A549 (cell line): ENCODE results near the gene AFAP1. TPM values are rescaled to one million over a fixed set of nuclear protein-coding genes. Genes with fewer than 3 reads are reported as not detected.

Source experiments
- ATAC-seq, 2 experiments: fragments of 200-7000 bp in 1 of 2; fragments of >200 bp in 1 of 2; cut with Nextera tagmentation in 1 of 2; cut with Tn5 transposase in 1 of 2; 3 replicates each; pipeline versions ENCODE4 v1.8.0 to v1.9.1; 2018 to 2020; ENCODE audit warnings: mild to moderate bottlenecking in 1 of 2, moderate library complexity in 1 of 2
- CTCF ChIA-PET: fragments of 300-600 bp; sonication (Branson Sonifier 250); formaldehyde crosslinking; extraction: SDS; loops from one replicate; lab custom pipeline; 2021; ENCODE audit warnings: antibody characterized with exemption, inconsistent platforms; lab: Yijun Ruan, JAX
- POLR2A ChIA-PET: fragments of 350-600 bp; formaldehyde crosslinking; extraction: SDS; loops from one replicate; lab custom pipeline; 2021; ENCODE audit warnings: antibody characterized with exemption, inconsistent platforms; lab: Yijun Ruan, JAX
- DNase-seq, 2 experiments: peaks; one replicate each; pipeline versions ENCODE4 v3.0.0 to v3.0.0-alpha.2; 2011 to 2016; ENCODE audit warnings: low read depth in 1 of 2, low spot score in 1 of 2
- FAIRE-seq: peaks from 2 replicates; lab custom pipeline; 2011; peaks lifted over from hg19 to GRCh38; lab: Jason Lieb, UNC
- H3K27ac ChIP-seq, 2 experiments: fragments of >200 bp; sonication (Bioruptor Twin); formaldehyde crosslinking; 3 replicates each; pipeline ENCODE4 v1.5.1; 2016 to 2017
- H3K4me1 ChIP-seq: fragments of >200 bp; sonication (Bioruptor Twin); formaldehyde crosslinking; 3 replicates; pipeline ENCODE4 v1.6.1; 2016
- H3K4me2 ChIP-seq: fragments of >200 bp; sonication (Bioruptor Twin); formaldehyde crosslinking; 3 replicates; pipeline ENCODE4 v1.6.1; 2016
- H3K4me3 ChIP-seq: fragments of >200 bp; sonication (Bioruptor Twin); formaldehyde crosslinking; 3 replicates; pipeline ENCODE4 v1.5.1; 2016
- H3K9me3 ChIP-seq: fragments of >200 bp; sonication (Bioruptor Twin); formaldehyde crosslinking; 3 replicates; pipeline ENCODE4 v1.6.1; 2016
- ATOH8 ChIP-seq: fragments of 250-450 bp; sonication (Bioruptor Pico); IDR thresholded peaks from 2 replicates; pipeline ENCODE4 v1.5.0; 2020; ENCODE audit warnings: low read depth, mild to moderate bottlenecking, moderate library complexity
- BCL3 ChIP-seq: fragments of >200 bp; sonication (Bioruptor Twin); formaldehyde crosslinking; IDR thresholded peaks from 3 replicates; pipeline ENCODE4 v1.6.1; 2016
- CBX2 ChIP-seq: fragments of 200-600 bp; sonication (generic); IDR thresholded peaks from 2 replicates; pipeline ENCODE4 v1.6.1; 2016; ENCODE audit warnings: low read depth, mild to moderate bottlenecking, borderline replicate concordance
- CBX8 ChIP-seq: fragments of 200-600 bp; sonication (generic); IDR thresholded peaks from 2 replicates; pipeline ENCODE4 v1.6.1; 2016
- CHD4 ChIP-seq: fragments of 200-600 bp; sonication (generic); IDR thresholded peaks from 2 replicates; pipeline ENCODE4 v1.6.1; 2016; ENCODE audit warnings: antibody characterized with exemption, mild to moderate bottlenecking, borderline replicate concordance
- EHMT2 ChIP-seq: fragments of 200-600 bp; sonication (generic); IDR thresholded peaks from 2 replicates; pipeline ENCODE4 v1.6.1; 2016; ENCODE audit warnings: antibody characterized with exemption, low read depth, mild to moderate bottlenecking, moderate library complexity
- EP300 ChIP-seq, 2 experiments: fragments of >200 bp; sonication (Bioruptor Twin); formaldehyde crosslinking; IDR thresholded peaks; 2 replicates in 1 of 2; 3 replicates in 1 of 2; pipeline ENCODE4 v1.6.1; 2016 to 2017
- ESRRA ChIP-seq: fragments of 150-350 bp; IDR thresholded peaks from 2 replicates; pipeline ENCODE4 v1.6.1; 2014; ENCODE audit warnings: mild to moderate bottlenecking, low read length, borderline replicate concordance
- FOSL2 ChIP-seq, 2 experiments: fragments of 450-650 bp in 1 of 2; fragments of >200 bp in 1 of 2; sonication (Bioruptor Twin) in 1 of 2; formaldehyde crosslinking; IDR thresholded peaks; 2 replicates each; pipeline versions ENCODE4 v1.5.0 to v1.6.1; 2016 to 2020; ENCODE audit warnings: mild to moderate bottlenecking in 1 of 2, moderate library complexity in 1 of 2
- GATA3 ChIP-seq: IDR thresholded peaks from 2 replicates; pipeline ENCODE4 v1.6.1; 2012; ENCODE audit warnings: borderline replicate concordance
- HDAC2 ChIP-seq: fragments of 200-600 bp; sonication (generic); IDR thresholded peaks from 2 replicates; pipeline ENCODE4 v1.6.1; 2016
- HES2 ChIP-seq: fragments of >200 bp; sonication (Bioruptor Twin); formaldehyde crosslinking; IDR thresholded peaks from 2 replicates; pipeline ENCODE4 v1.6.1; 2016
- HOXA7 ChIP-seq: fragments of 250-450 bp; sonication (Bioruptor Pico); IDR thresholded peaks from 2 replicates; pipeline ENCODE4 v1.5.0; 2020; ENCODE audit warnings: mild to moderate bottlenecking, moderate library complexity
- HOXB13 ChIP-seq: fragments of 250-450 bp; sonication (Bioruptor Pico); IDR thresholded peaks from 2 replicates; pipeline ENCODE4 v1.5.0; 2020; ENCODE audit warnings: low read depth, mild to moderate bottlenecking, moderate library complexity
- PHF8 ChIP-seq: fragments of 200-600 bp; sonication (generic); IDR thresholded peaks from 2 replicates; pipeline ENCODE4 v1.6.1; 2016; ENCODE audit warnings: low read depth, mild to moderate bottlenecking, antibody characterized with exemption, moderate library complexity, borderline replicate concordance
- POLR2A ChIP-seq: IDR thresholded peaks from 2 replicates; pipeline ENCODE4 v1.6.1; 2012; ENCODE audit warnings: mild to moderate bottlenecking, low read length
- POLR2AphosphoS2 ChIP-seq: conservative IDR thresholded peaks from 2 replicates; pipeline ENCODE4 v1.6.1; 2012; ENCODE audit warnings: low read length, improper control_type of control experiment, inconsistent platforms
- RCOR1 ChIP-seq: fragments of 150-350 bp; IDR thresholded peaks from 2 replicates; pipeline ENCODE4 v1.6.1; 2014; ENCODE audit warnings: antibody characterized with exemption, low read length, low read depth
- RNF2 ChIP-seq: fragments of 200-600 bp; sonication (generic); IDR thresholded peaks from 2 replicates; pipeline ENCODE4 v1.6.1; 2016; ENCODE audit warnings: low read depth, mild to moderate bottlenecking, antibody characterized with exemption, moderate library complexity, borderline replicate concordance
- ZFP36 ChIP-seq: fragments of 450-650 bp; IDR thresholded peaks from 2 replicates; pipeline ENCODE4 v1.6.1; 2014; ENCODE audit warnings: borderline replicate concordance; ENCODE audit not compliant: partially characterized antibody
- ZNF302 ChIP-seq: fragments of 250-450 bp; sonication (Bioruptor Pico); IDR thresholded peaks from 2 replicates; pipeline ENCODE4 v1.9.0; 2021; ENCODE audit warnings: inconsistent platforms, mild to moderate bottlenecking, moderate library complexity
- WGBS: methylation state at CpG from one replicate; pipeline ENCODE4 v1.1.6; 2017; ENCODE audit errors: missing lambda C conversion rate; 5-methylcytosine and 5-hydroxymethylcytosine counted together
- polyA plus RNA-seq, 4 experiments: library from polyadenylated mRNA; depleted of rRNA in 3 of 4; stranded (reverse); fragments of >200 nt; fragmentation: RNase III in 1 of 4; extraction: RNeasy Plus Mini Kit Qiagen cat#74134 plus additional on column Dnase treatment in 1 of 4; gene quantifications; 2 replicates in 3 of 4; 3 replicates in 1 of 4; pipeline ENCODE4 v1.2.3, GENCODE V29; 2011 to 2017

AFAP1 gene
- polyA plus RNA-seq, 2 of the 4 experiments (the other 2 are of a cell fraction) = 25.4 to 29.6 TPM

DNA sequence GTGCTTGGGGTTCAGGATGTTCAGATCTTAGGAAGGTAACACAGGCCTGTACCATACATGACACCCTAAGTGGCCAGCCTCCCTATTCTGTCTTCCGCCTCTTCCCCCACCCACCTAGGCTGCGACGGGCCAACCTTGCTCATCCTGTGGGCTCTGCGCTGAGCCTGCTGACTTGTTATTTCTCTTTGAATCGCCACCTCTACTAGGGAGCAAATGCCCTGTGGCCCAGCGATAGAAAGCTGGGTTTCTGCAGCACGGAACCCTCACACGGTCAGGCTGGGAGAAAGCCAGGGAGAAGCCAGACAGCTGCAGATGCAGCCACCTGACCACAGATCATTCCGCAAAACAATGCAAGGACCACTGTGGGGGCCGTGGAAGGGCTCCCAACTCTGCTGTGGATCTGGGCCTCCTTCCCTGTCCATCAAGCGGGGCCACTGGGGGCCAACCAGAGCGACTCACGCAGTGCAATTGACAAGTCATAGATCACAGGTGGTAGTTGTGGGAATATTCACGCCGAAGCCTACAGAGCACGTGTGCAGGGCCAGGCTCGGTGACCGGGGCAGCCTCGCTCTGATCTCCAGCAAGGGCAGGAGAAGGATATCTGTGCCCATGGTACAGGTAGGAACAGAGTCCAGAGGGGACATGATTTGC lies 227.5 kb downstream of the AFAP1 start:
- no peak for DNase-seq
- ATAC-seq = no peak
- WGBS = 94% methylated on average over 9 of the region's 19 CpGs
- TF ChIP-seq EHMT2 = no peak
- no peak for TF ChIP-seq GATA3
- TF ChIP-seq PHF8 = no peak
- TF ChIP-seq EP300 (IDR thresholded peaks at IDR 0.05) = no peak
- Histone ChIP-seq H3K4me2 (no peak overlapping the region), H3K27ac (no peak overlapping the region), H3K9me3 (no peaks in the 10 kb centered on the region), H3K4me3 (no peak overlapping the region), H3K4me1 (no peaks in the 10 kb centered on the region)
- ChIA-PET CTCF (interaction anchor here (1.4 kb wide), 1 partner anchor 8 kb away, joined by 3 read pairs; no protein-coding TSS in a partner anchor), POLR2A (no interaction called here)
- FAIRE-seq = no peak

DNA sequence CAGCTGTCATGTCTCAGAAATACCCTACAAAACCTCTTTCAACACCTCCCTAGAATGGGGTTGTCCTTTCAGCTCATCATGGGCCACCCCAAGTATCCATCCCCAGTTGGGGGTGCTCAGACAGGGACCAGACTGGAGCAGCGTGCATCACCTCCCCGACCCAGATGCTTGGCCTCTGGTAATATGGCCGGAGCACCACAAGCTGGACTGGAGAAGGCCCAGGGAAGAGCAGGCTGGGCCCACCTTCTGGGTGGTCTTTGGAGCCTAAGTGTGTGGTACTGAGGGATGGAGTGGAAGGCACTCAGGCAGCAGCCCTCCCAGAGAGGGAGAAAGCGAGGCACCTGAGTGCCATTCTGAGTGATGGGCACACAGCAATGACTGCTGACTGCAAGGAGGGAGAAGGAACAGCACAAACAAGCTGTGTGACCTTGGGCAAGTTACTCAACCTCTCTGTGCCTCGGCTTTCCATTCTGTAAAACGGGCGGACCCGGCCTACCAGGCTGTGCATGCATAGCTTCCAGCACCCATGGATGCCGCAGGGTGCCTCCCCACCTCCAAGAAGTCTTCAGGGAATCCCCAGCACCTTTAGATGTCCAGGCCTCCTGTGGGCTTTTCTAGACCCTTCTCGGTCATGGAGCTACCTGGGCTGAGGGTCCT lies 228.2 kb downstream of the AFAP1 start:
- DNase-seq = no peak
- no peaks in the 10 kb centered on the region for H3K9me3 ChIP-seq
- H3K4me2 ChIP-seq = no peak overlapping the region
- FAIRE-seq = no peak
- ATAC-seq = no peak
- TF ChIP-seq POLR2AphosphoS2 (no peak), HOXA7 (CRISPR knock-in tag) (no peak), ESRRA (no peak), CBX2 (no peak), FOSL2 (IDR thresholded peaks at IDR 0.05) (no peak), FOSL2 (CRISPR knock-in tag; IDR thresholded peaks at IDR 0.05) (no peak), CHD4 (no peak), ZNF302 (CRISPR knock-in tag) (no peak), ATOH8 (CRISPR knock-in tag) (no peak), HOXB13 (CRISPR knock-in tag) (no peak), GATA3 (no peak), BCL3 (no peak), RNF2 (no peak), HDAC2 (no peak), ZFP36 (no peak), CBX8 (no peak), POLR2A (no peak), RCOR1 (no peak), EHMT2 (no peak), HES2 (no peak)
- 67% methylated on average over 4 of the region's 10 CpGs for WGBS
- H3K27ac ChIP-seq = no peak overlapping the region
- no peak overlapping the region for H3K4me3 ChIP-seq
- ChIA-PET CTCF (interaction anchor here (1.4 kb wide), 1 partner anchor 9 kb away, joined by 3 read pairs; no protein-coding TSS in a partner anchor), POLR2A (no interaction called here)
- no peaks in the 10 kb centered on the region for H3K4me1 ChIP-seq
